ENCODE measurements around the gene RPEL1. TPM values are rescaled to one million over a fixed set of nuclear protein-coding genes. Genes with fewer than 3 reads are reported as not detected.
"Not testable (repeated sequence)": the region's sequence is repeated elsewhere in the genome, so short reads cannot be mapped to it uniquely, and the experiment has no call there.

Gene RPEL1
- not detected for total RNA-seq
- long read RNA-seq: 0 reads

GRCh38 chr10:103245587-103245986 lies at the start of gene RPEL1:
RPEL1 (plus strand) TSS chr10:103245887; CDS start chr10:103245997, 110 bp downstream.
- intact Hi-C loops (cut with DNase I, micrococcal nuclease): loop anchor here (5.0 to 10.0 kb wide), 2 partner anchors 328 to 411 kb away; partner anchors contain the start of genes CNNM2 (in 2 of the 2) and CYP17A1 (in 2 of the 2)
- not testable (repeated sequence) for DNase-seq, ATAC-seq

GRCh38 chr10:103196516-103196915 lies 49.2 kb upstream of the RPEL1 start:
- intact Hi-C loops (cut with DNase I, micrococcal nuclease): no loop called here
- no peak for DNase-seq

GRCh38 chr10:103197174-103197573 lies 48.5 kb upstream of the RPEL1 start:
- DNase-seq (peak in 1 of 2 donors; percentile 41), ATAC-seq (no peak)
- intact Hi-C loops (cut with DNase I, micrococcal nuclease): no loop called here

More at GRCh38 chr10:103196516-103196915, 49.2 kb upstream of the RPEL1 start:
- no peak for ATAC-seq

GRCh38 chr10:103197903-103198302 lies 47.8 kb upstream of the RPEL1 start:
- intact Hi-C loops (cut with DNase I, micrococcal nuclease): no loop called here
- no peak for ATAC-seq
- DNase-seq: no peak

GRCh38 chr10:103198648-103199047 lies 47.0 kb upstream of the RPEL1 start:
- intact Hi-C loops (cut with DNase I, micrococcal nuclease): no loop called here
- DNase-seq: no peak
- ATAC-seq: no peak

GRCh38 chr10:103199488-103199887 lies 46.2 kb upstream of the RPEL1 start:
- intact Hi-C loops (cut with DNase I, micrococcal nuclease): no loop called here
- no peak for ATAC-seq
- DNase-seq: no peak

GRCh38 chr10:103202319-103202718 lies 43.4 kb upstream of the RPEL1 start:
- no peak for ATAC-seq
- no peak for DNase-seq
- intact Hi-C loops (cut with DNase I, micrococcal nuclease): no loop called here

GRCh38 chr10:103203466-103203865 lies 42.2 kb upstream of the RPEL1 start:
- ATAC-seq: no peak
- no peak for DNase-seq
- intact Hi-C loops (cut with DNase I, micrococcal nuclease): no loop called here

- ATAC-seq: no peak
- no peak for DNase-seq
- intact Hi-C loops (cut with DNase I, micrococcal nuclease): no loop called here
These were observed 41.1 kb upstream of the RPEL1 start for GRCh38 chr10:103204353-103205255.

GRCh38 chr10:103205401-103205800 lies 40.3 kb upstream of the RPEL1 start:
- intact Hi-C loops (cut with DNase I, micrococcal nuclease); ATAC-seq; DNase-seq: not testable (repeated sequence)

GRCh38 chr10:103206715-103207114 lies 39.0 kb upstream of the RPEL1 start:
- DNase-seq; ATAC-seq; intact Hi-C loops (cut with DNase I, micrococcal nuclease): not testable (repeated sequence)

- DNase-seq: no peak
- intact Hi-C loops (cut with DNase I, micrococcal nuclease): no loop called here
- no peak for ATAC-seq
These were observed 38.5 kb upstream of the RPEL1 start for GRCh38 chr10:103207141-103207540.

GRCh38 chr10:103207643-103208042 lies 38.0 kb upstream of the RPEL1 start:
- DNase-seq; ATAC-seq; intact Hi-C loops (cut with DNase I, micrococcal nuclease): not testable (repeated sequence)

- intact Hi-C loops (cut with DNase I, micrococcal nuclease); ATAC-seq; DNase-seq: not testable (repeated sequence)
These were observed 35.4 kb upstream of the RPEL1 start for GRCh38 chr10:103210262-103210661.

GRCh38 chr10:103215601-103216000 lies 30.1 kb upstream of the RPEL1 start:
- ATAC-seq (no peak), DNase-seq (no peak)
- intact Hi-C loops (cut with DNase I, micrococcal nuclease): no loop called here

GRCh38 chr10:103216362-103216761 lies 29.3 kb upstream of the RPEL1 start:
- intact Hi-C loops (cut with DNase I, micrococcal nuclease); DNase-seq: not testable (repeated sequence)

GRCh38 chr10:103224133-103224532 lies 21.6 kb upstream of the RPEL1 start:
- ATAC-seq: no peak
- intact Hi-C loops (cut with DNase I, micrococcal nuclease): no loop called here
- DNase-seq: no peak

More at GRCh38 chr10:103216362-103216761, 29.3 kb upstream of the RPEL1 start:
- ATAC-seq: not testable (repeated sequence)

GRCh38 chr10:103224721-103225120 lies 21.0 kb upstream of the RPEL1 start:
- ATAC-seq; intact Hi-C loops (cut with DNase I, micrococcal nuclease): not testable (repeated sequence)

GRCh38 chr10:103225939-103226338 lies 19.7 kb upstream of the RPEL1 start:
- DNase-seq: no peak
- ATAC-seq: peak; percentile 65
- intact Hi-C loops (cut with DNase I, micrococcal nuclease): no loop called here

More at GRCh38 chr10:103224721-103225120, 21.0 kb upstream of the RPEL1 start:
- DNase-seq: not testable (repeated sequence)

- intact Hi-C loops (cut with DNase I, micrococcal nuclease): no loop called here
- ATAC-seq (peak; percentile 71), DNase-seq (no peak)
These were observed 18.3 kb upstream of the RPEL1 start for GRCh38 chr10:103227416-103227815.

Data from left colon (tissue), 2 donors.